Measurements from ENCODE around the gene NUP54. TPM values are rescaled to one million over a fixed set of nuclear protein-coding genes. Genes with fewer than 3 reads are reported as not detected.

Gene NUP54
- total and polyA plus RNA-seq, 2 experiments from 2014 or later, result 37.6 to 47.3 TPM

GRCh38 chr4:76187152-76187551 lies 39.0 kb upstream of the NUP54 start:
- no peak for DNase-seq
- H3K4me1 ChIP-seq (ENCODE audit: insufficient read depth), result no peaks in the 10 kb centered on the region
- no peaks in the 10 kb centered on the region for H3K9me2 ChIP-seq (ENCODE audit: insufficient read depth)
- H3K27me3 ChIP-seq (replicated peaks; ENCODE audit: insufficient read depth), result no peaks in the 10 kb centered on the region
- H3K4me3 ChIP-seq, result no peak overlapping the region
- no peak overlapping the region for H2AFZ ChIP-seq
- H3K27ac ChIP-seq, result no peak overlapping the region
- no peak overlapping the region for H3K4me2 ChIP-seq (ENCODE audit: unreplicated experiment)
- H4K20me1 ChIP-seq (ENCODE audit: insufficient read depth), result no peaks in the 10 kb centered on the region
- H3K79me2 ChIP-seq (ENCODE audit: insufficient read depth), result peaks cover 99% of the 10 kb centered on the region
- in situ Hi-C loops (cut with MboI), result loop anchor here (10.0 kb wide), 1 partner anchor 318 kb away; no protein-coding TSS in a partner anchor
- H3F3A ChIP-seq (ENCODE audit: insufficient read depth), result peaks cover 8% of the 10 kb centered on the region; the same call in 1 of the 2 replicates
- 44 to 47% methylated on average over 3 of the region's 3 CpGs for WGBS, 2 experiments (ENCODE audit: low coverage in 1 of 2, low lambda C conversion rate in 2 of 2, missing lambda C conversion rate in 2 of 2)
- no peak overlapping the region for H3K9ac ChIP-seq
- peaks cover 4% of the 10 kb centered on the region; the same call in 1 of the 2 replicates for H3K36me3 ChIP-seq (ENCODE audit: low read depth)
- TF ChIP-seq EZH2 (IDR thresholded peaks at IDR 0.05; ENCODE audit: insufficient read depth, poor library complexity, severe bottlenecking), result no peak
- no peak for TF ChIP-seq EZH2phosphoT487 (IDR thresholded peaks at IDR 0.05; ENCODE audit: insufficient read depth, low read depth)
- no peaks in the 10 kb centered on the region for H3K9me3 ChIP-seq (ENCODE audit: low read depth)

- Histone ChIP-seq H3K9me3 (ENCODE audit: low read depth) (no peaks in the 10 kb centered on the region), H3K9ac (no peak overlapping the region), H2AFZ (no peak overlapping the region), H3K27me3 (replicated peaks; ENCODE audit: insufficient read depth) (no peaks in the 10 kb centered on the region), H3K27ac (no peak overlapping the region), H4K20me1 (ENCODE audit: insufficient read depth) (no peaks in the 10 kb centered on the region), H3K36me3 (ENCODE audit: low read depth) (no peaks in the 10 kb centered on the region), H3K4me2 (ENCODE audit: unreplicated experiment) (no peak overlapping the region), H3K79me2 (ENCODE audit: insufficient read depth) (peaks cover 81% of the 10 kb centered on the region), H3F3A (ENCODE audit: insufficient read depth) (peaks cover 5% of the 10 kb centered on the region; the same call in 1 of the 2 replicates), H3K4me1 (ENCODE audit: insufficient read depth) (peaks cover 10% of the 10 kb centered on the region; the same call in 1 of the 2 replicates), H3K9me2 (ENCODE audit: insufficient read depth) (no peaks in the 10 kb centered on the region), H3K4me3 (no peak overlapping the region)
- in situ Hi-C loops (cut with MboI), result loop anchor here (10.0 kb wide), 1 partner anchor 322 kb away; no protein-coding TSS in a partner anchor
- WGBS, 2 experiments (ENCODE audit: low coverage in 1 of 2, low lambda C conversion rate in 2 of 2, missing lambda C conversion rate in 2 of 2), result 98 to 99% methylated on average over 5 of the region's 5 CpGs
- TF ChIP-seq EZH2 (IDR thresholded peaks at IDR 0.05; ENCODE audit: insufficient read depth, poor library complexity, severe bottlenecking), result no peak
- no peak for TF ChIP-seq EZH2phosphoT487 (IDR thresholded peaks at IDR 0.05; ENCODE audit: insufficient read depth, low read depth)
- DNase-seq, result no peak
These were observed 34.3 kb upstream of the NUP54 start for GRCh38 chr4:76182463-76182862.

DNA sequence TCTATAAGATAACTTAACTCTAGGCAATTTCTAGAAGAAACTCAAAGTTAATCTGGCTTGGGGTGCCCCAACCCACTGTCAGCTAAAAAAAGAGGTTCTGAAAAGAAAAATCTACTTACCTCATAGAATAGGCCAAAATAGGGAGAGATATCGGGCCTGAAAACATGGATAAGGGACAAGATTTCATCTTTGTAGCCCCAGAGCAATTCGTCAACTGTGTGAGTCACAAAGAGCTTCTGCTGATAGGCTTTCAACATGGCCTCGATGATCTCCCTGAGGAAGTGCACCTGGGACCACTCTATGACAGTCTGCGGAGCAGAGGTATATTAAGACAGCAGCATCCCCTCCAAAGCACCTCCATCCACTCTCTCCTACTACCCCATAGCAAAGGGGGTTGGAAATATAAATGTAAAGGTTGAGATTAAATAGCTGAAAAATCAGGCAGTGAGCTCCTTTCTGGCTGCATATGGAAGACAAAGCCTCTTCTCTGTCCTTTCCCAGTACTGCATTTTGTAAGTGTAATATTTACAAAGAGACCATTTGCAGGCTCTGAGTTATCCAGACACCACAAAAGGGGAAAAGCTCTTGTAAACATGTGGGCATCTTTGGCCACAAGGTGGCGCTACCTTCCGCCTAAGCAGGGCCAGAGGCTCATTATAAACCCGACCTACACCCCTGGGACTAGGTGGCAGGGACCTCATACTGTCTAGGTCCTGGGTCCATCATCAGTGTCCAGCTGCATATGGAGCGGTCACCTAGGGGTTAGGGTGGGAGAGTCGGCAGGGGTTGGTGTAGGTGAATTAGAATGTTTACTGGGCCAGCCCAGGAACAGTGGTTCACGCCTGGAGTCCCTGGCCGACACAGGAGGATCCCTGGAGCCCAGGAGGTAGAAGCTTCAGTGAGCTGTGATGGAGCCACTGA lies 31.5 kb upstream of the NUP54 start:
- no peaks in the 10 kb centered on the region for H3K27me3 ChIP-seq (replicated peaks; ENCODE audit: insufficient read depth)
- H3K4me2 ChIP-seq (ENCODE audit: unreplicated experiment), result no peak overlapping the region
- H2AFZ ChIP-seq, result no peak overlapping the region
- in situ Hi-C loops (cut with MboI), result loop anchor here (10.0 kb wide), 1 partner anchor 325 kb away; no protein-coding TSS in a partner anchor
- no peaks in the 10 kb centered on the region; the same call in 1 of the 2 replicates for H3F3A ChIP-seq (ENCODE audit: insufficient read depth)
- no peaks in the 10 kb centered on the region for H3K9me2 ChIP-seq (ENCODE audit: insufficient read depth)
- no peak overlapping the region for H3K9ac ChIP-seq
- peaks cover 17% of the 10 kb centered on the region; the same call in 1 of the 2 replicates for H3K36me3 ChIP-seq (ENCODE audit: low read depth)
- H3K4me1 ChIP-seq (ENCODE audit: insufficient read depth), result peaks cover 14% of the 10 kb centered on the region; the same call in 1 of the 2 replicates
- peaks cover 77% of the 10 kb centered on the region for H3K79me2 ChIP-seq (ENCODE audit: insufficient read depth)
- H3K27ac ChIP-seq, result no peak overlapping the region
- 60 to 62% methylated on average over 11 of the region's 11 CpGs for WGBS, 2 experiments (ENCODE audit: low coverage in 1 of 2, low lambda C conversion rate in 2 of 2, missing lambda C conversion rate in 2 of 2)
- no peaks in the 10 kb centered on the region for H3K9me3 ChIP-seq (ENCODE audit: low read depth)
- H3K4me3 ChIP-seq, result no peak overlapping the region
- no peaks in the 10 kb centered on the region for H4K20me1 ChIP-seq (ENCODE audit: insufficient read depth)
- DNase-seq, result peak; percentile 86
- TF ChIP-seq EZH2 (IDR thresholded peaks at IDR 0.05; ENCODE audit: insufficient read depth, poor library complexity, severe bottlenecking), result no peak
- TF ChIP-seq EZH2phosphoT487 (IDR thresholded peaks at IDR 0.05; ENCODE audit: insufficient read depth, low read depth), result no peak

- no peak overlapping the region for H3K4me2 ChIP-seq (ENCODE audit: unreplicated experiment)
- H3K27ac ChIP-seq, result no peak overlapping the region
- H3K36me3 ChIP-seq (ENCODE audit: low read depth), result peaks cover 22% of the 10 kb centered on the region; the same call in 1 of the 2 replicates
- peaks cover 64% of the 10 kb centered on the region for H3K79me2 ChIP-seq (ENCODE audit: insufficient read depth)
- no peaks in the 10 kb centered on the region for H3K27me3 ChIP-seq (replicated peaks; ENCODE audit: insufficient read depth)
- in situ Hi-C loops (cut with MboI), result no loop called here
- no peak overlapping the region for H3K4me3 ChIP-seq
- no peaks in the 10 kb centered on the region for H3K9me2 ChIP-seq (ENCODE audit: insufficient read depth)
- H3K9ac ChIP-seq, result peak overlapping the region; percentile 13; the same call in 1 of the 2 replicates
- H3K9me3 ChIP-seq (ENCODE audit: low read depth), result no peaks in the 10 kb centered on the region
- TF ChIP-seq EZH2phosphoT487 (IDR thresholded peaks at IDR 0.05; ENCODE audit: insufficient read depth, low read depth) (no peak), EZH2 (IDR thresholded peaks at IDR 0.05; ENCODE audit: insufficient read depth, poor library complexity, severe bottlenecking) (no peak)
- no peak overlapping the region for H2AFZ ChIP-seq
- H3K4me1 ChIP-seq (ENCODE audit: insufficient read depth), result peaks cover 14% of the 10 kb centered on the region; the same call in 1 of the 2 replicates
- peak; percentile 24 for DNase-seq
- H4K20me1 ChIP-seq (ENCODE audit: insufficient read depth), result no peaks in the 10 kb centered on the region
- no peaks in the 10 kb centered on the region; the same call in 1 of the 2 replicates for H3F3A ChIP-seq (ENCODE audit: insufficient read depth)
- WGBS, 2 experiments (ENCODE audit: low coverage in 1 of 2, low lambda C conversion rate in 2 of 2, missing lambda C conversion rate in 2 of 2), result 58 to 60% methylated on average over 2 of the region's 2 CpGs
These were observed 30.1 kb upstream of the NUP54 start for GRCh38 chr4:76178296-76178695.

All from GM23248 (cell line).